Vagina (tissue), 2 donors: ENCODE measurements around the gene ZNF121. TPM values are rescaled to one million over a fixed set of nuclear protein-coding genes. Genes with fewer than 3 reads are reported as not detected.
A peak's percentile ranks its signal among the peaks of the same experiment; 100 is the strongest.
"Not testable (repeated sequence)": the region's sequence is repeated elsewhere in the genome, so short reads cannot be mapped to it uniquely, and the experiment has no call there.

Experiments
- DNase-seq, 2 donors: peaks; one replicate each; pipeline ENCODE4 v3.0.0-alpha.2; 2017; ENCODE audit errors: extremely low spot score in 2 of 2
- H3K27ac ChIP-seq: fragments of 200-600 bp; sonication (generic); one replicate; pipeline ENCODE4 v1.5.1; 2019
- H3K27me3 ChIP-seq: fragments of 200-600 bp; sonication (generic); one replicate; pipeline ENCODE4 v1.5.1; 2019
- H3K36me3 ChIP-seq, 2 donors: fragments of 200-600 bp; sonication (generic); one replicate each; pipeline ENCODE4 v1.5.1; 2017 to 2019
- H3K4me1 ChIP-seq: fragments of 200-600 bp; sonication (generic); one replicate; pipeline ENCODE4 v1.5.1; 2019
- H3K4me3 ChIP-seq, 2 donors: fragments of 200-600 bp; sonication (generic); 1 replicate in 1 of 2; 2 replicates in 1 of 2; pipeline ENCODE4 v1.5.1; 2016 to 2019
- H3K9me3 ChIP-seq: fragments of 200-600 bp; sonication (generic); one replicate; pipeline ENCODE4 v1.5.1; 2019
- CTCF ChIP-seq, 3 experiments: fragments of 450-650 bp in 2 of 3; fragments of 200-600 bp in 1 of 3; sonication (generic) in 1 of 3; IDR thresholded peaks; one replicate each; pipeline ENCODE4 v1.5.1; 2017 to 2019; ENCODE audit warnings: antibody characterized with exemption in 3 of 3, mild to moderate bottlenecking in 2 of 3, moderate library complexity in 2 of 3
- POLR2A ChIP-seq, 2 donors: fragments of 450-650 bp; IDR thresholded peaks; one replicate each; pipeline ENCODE4 v1.6.1; 2017; ENCODE audit warnings: antibody characterized with exemption in 2 of 2, mild to moderate bottlenecking in 2 of 2, moderate library complexity in 2 of 2
- POLR2AphosphoS5 ChIP-seq, 2 donors: sonication (generic); formaldehyde crosslinking; IDR thresholded peaks; one replicate each; pipeline ENCODE4 v1.9.0; 2017; ENCODE audit warnings: antibody characterized with exemption in 2 of 2, mild to moderate bottlenecking in 2 of 2, low read depth in 1 of 2; ENCODE audit not compliant: insufficient read depth in 1 of 2
- intact Hi-C: fragments of 100-400 bp; cut with DNase I; formaldehyde crosslinking; loops from one replicate; pipeline ENCODE4 v1.15.1; 2023
- total RNA-seq: library from RNA; depleted of rRNA; stranded (reverse); fragments of >200 nt; gene quantifications from one replicate; pipeline ENCODE4 v1.2.3, GENCODE V29; 2016

The ZNF121 gene
- total RNA-seq, 1 donor from 2014 or later, result 36.6 TPM

- TF ChIP-seq CTCF (IDR thresholded peaks at IDR 0.05) (no peak), POLR2A (IDR thresholded peaks at IDR 0.05) (no peak), POLR2AphosphoS5 (IDR thresholded peaks at IDR 0.05; ENCODE audit: insufficient read depth in 1 of 2, low read depth in 1 of 2) (no peak)
- Histone ChIP-seq H3K36me3 (no peaks in the 10 kb centered on the region), H3K9me3 (no peaks in the 10 kb centered on the region)
Measured at GRCh38 chr19:9552536-9553274, 31.6 kb downstream of the ZNF121 start.

GRCh38 chr19:9547870-9548269, 36.4 kb downstream of the ZNF121 start:
- Histone ChIP-seq H3K27me3 (no peaks in the 10 kb centered on the region), H3K4me3 (no peak overlapping the region), H3K4me1 (no peaks in the 10 kb centered on the region), H3K36me3 (no peaks in the 10 kb centered on the region), H3K27ac (no peak overlapping the region), H3K9me3 (no peaks in the 10 kb centered on the region)
- intact Hi-C loops, result no loop called here
- TF ChIP-seq CTCF (IDR thresholded peaks at IDR 0.05), result no peak
- no peak for TF ChIP-seq POLR2A (IDR thresholded peaks at IDR 0.05)
- TF ChIP-seq POLR2AphosphoS5 (IDR thresholded peaks at IDR 0.05; ENCODE audit: insufficient read depth in 1 of 2, low read depth in 1 of 2), result no peak
- no peak for DNase-seq

More at GRCh38 chr19:9552536-9553274, 31.6 kb downstream of the ZNF121 start:
- intact Hi-C loops, result no loop called here
- H3K27me3 ChIP-seq, result no peaks in the 10 kb centered on the region
- no peak overlapping the region for H3K27ac ChIP-seq
- no peak for DNase-seq
- H3K4me1 ChIP-seq, result no peaks in the 10 kb centered on the region
- no peak overlapping the region for H3K4me3 ChIP-seq

- H3K27ac ChIP-seq, H3K9me3 ChIP-seq, H3K36me3 ChIP-seq, H3K4me3 ChIP-seq, H3K27me3 ChIP-seq, intact Hi-C loops, DNase-seq: not testable (repeated sequence)
- H3K4me1 ChIP-seq, result peaks cover 24% of the 10 kb centered on the region
Measured at GRCh38 chr19:9541281-9541680, 43.0 kb downstream of the ZNF121 start.

- Histone ChIP-seq H3K36me3 (peaks cover 0 to 22% of the 10 kb centered on the region in 2 donors), H3K4me1 (peaks cover 24% of the 10 kb centered on the region)
- H3K4me3 ChIP-seq, H3K27ac ChIP-seq, H3K9me3 ChIP-seq, H3K27me3 ChIP-seq, intact Hi-C loops, DNase-seq: not testable (repeated sequence)
Measured at GRCh38 chr19:9539921-9540320, 44.4 kb downstream of the ZNF121 start.

GRCh38 chr19:9539201-9539600, 45.1 kb downstream of the ZNF121 start:
- peaks cover 24% of the 10 kb centered on the region for H3K4me1 ChIP-seq
- DNase-seq, intact Hi-C loops, H3K27me3 ChIP-seq, H3K9me3 ChIP-seq: not testable (repeated sequence)
- H3K27ac ChIP-seq, result peak overlapping the region; percentile 91
- H3K36me3 ChIP-seq, result peaks cover 0 to 29% of the 10 kb centered on the region in 2 donors
- H3K4me3 ChIP-seq, result peak overlapping the region; percentile 68 to 87

GRCh38 chr19:9538183-9539058, 45.9 kb downstream of the ZNF121 start, which contains the start of gene ZNF426:
ZNF426 (minus strand) TSS chr19:9538645; CDS start chr19:9536232, 2,413 bp downstream.
- Histone ChIP-seq H3K27me3 (no peaks in the 10 kb centered on the region), H3K4me3 (peak within 1 kb of the TSS; percentile 68 to 87), H3K27ac (peak within 1 kb of the TSS; percentile 91), H3K36me3 (peaks cover 0 to 37% of the 10 kb centered on the region in 2 donors), H3K4me1 (peaks cover 24% of the 10 kb centered on the region), H3K9me3 (peaks cover 7% of the 10 kb centered on the region)
- intact Hi-C loops, result no loop called here
- DNase-seq, result no peak
- TF ChIP-seq POLR2AphosphoS5 (IDR thresholded peaks at IDR 0.05; ENCODE audit: insufficient read depth in 1 of 2, low read depth in 1 of 2), result peak; percentile 76 to 80
- TF ChIP-seq POLR2A (IDR thresholded peaks at IDR 0.05), result no peak
